Stimulated activated naive CD8-positive, alpha-beta T cell treated with anti-CD3 and anti-CD28 coated beads, Interleukin-15, amount 100 ng/mL, for 72 hours (primary cell): Measurements from ENCODE around the gene ZNF264.
"Not testable (repeated sequence)": the region's sequence is repeated elsewhere in the genome, so short reads cannot be mapped to it uniquely, and the experiment has no call there.

Experiments
- ATAC-seq: fragments of 150-1000 bp; cut with Tn5 transposase; 2 replicates; pipeline ENCODE4 v1.10.0; 2021; ENCODE audit warnings: mild to moderate bottlenecking, moderate library complexity
- DNase-seq, 2 donors: peaks; one replicate each; pipeline ENCODE4 v3.0.0; 2021 to 2022
- H3K27ac Mint-ChIP-seq, 2 donors: one replicate each; pipeline ENCODE4 v1.8.0; 2022; ENCODE audit warnings: mild to moderate bottlenecking in 2 of 2, mixed read lengths in 2 of 2, moderate library complexity in 2 of 2
- H3K27me3 Mint-ChIP-seq: one replicate; pipeline ENCODE4 v1.8.0; 2022; ENCODE audit warnings: mixed read lengths
- H3K4me1 Mint-ChIP-seq: one replicate; pipeline ENCODE4 v1.8.0; 2022; ENCODE audit warnings: mild to moderate bottlenecking, mixed read lengths
- H3K4me3 Mint-ChIP-seq, 2 donors: one replicate each; pipeline ENCODE4 v1.8.0; 2022; ENCODE audit warnings: mild to moderate bottlenecking in 2 of 2, mixed read lengths in 2 of 2, moderate library complexity in 1 of 2
- H3K9me3 Mint-ChIP-seq, 2 donors: one replicate each; pipeline ENCODE4 v1.8.0; 2022; ENCODE audit warnings: mixed read lengths in 2 of 2

ZNF264 gene

DNA sequence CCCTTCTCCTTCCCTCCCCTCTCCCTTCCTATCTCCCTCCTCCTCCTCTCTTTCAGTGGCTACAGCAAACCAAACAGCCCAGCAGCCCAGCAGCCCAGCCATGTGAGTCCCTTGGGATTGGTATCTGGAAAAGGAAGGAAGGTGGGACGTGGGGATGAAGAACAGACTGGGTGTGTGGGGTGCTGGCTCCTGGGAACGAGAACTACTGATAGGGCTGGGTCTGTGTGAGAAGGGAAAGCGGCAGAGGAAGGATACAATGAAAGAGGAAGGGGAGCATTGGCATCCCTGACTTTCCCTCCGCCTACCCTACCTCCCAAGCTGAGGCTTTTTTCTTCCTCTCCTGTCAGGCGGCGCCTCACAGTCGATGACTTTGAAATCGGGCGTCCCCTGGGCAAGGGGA lies 40.4 kb downstream of the ZNF264 start:
- Mint-ChIP-seq H3K27me3 (no peaks in the 10 kb centered on the region), H3K27ac (no peak overlapping the region), H3K9me3 (peaks cover 3% of the 10 kb centered on the region in 2 donors), H3K4me1 (no peaks in the 10 kb centered on the region), H3K4me3 (no peak overlapping the region)
- DNase-seq: no peak
- no peak for ATAC-seq

DNA sequence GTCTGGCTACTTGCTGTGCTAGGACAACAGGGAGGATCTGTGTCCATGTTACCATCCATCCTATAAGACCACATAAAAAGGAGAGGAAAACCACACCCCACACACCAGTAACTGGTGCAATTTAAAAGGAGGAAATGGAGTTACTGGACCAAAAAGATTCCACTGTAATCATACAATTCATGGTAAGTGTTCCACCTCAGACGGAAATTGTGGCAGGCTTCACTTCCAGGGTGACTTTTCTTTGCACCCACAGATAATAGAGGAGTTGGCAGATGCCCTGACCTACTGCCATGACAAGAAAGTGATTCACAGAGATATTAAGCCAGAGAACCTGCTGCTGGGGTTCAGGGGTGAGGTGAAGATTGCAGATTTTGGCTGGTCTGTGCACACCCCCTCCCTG lies 41.9 kb downstream of the ZNF264 start:
- H3K4me3 Mint-ChIP-seq: no peak overlapping the region
- H3K27me3 Mint-ChIP-seq: no peaks in the 10 kb centered on the region
- H3K27ac Mint-ChIP-seq: no peak overlapping the region
- ATAC-seq (no peak), DNase-seq (no peak)
- H3K4me1 Mint-ChIP-seq: no peaks in the 10 kb centered on the region
- no peaks in the 10 kb centered on the region for H3K9me3 Mint-ChIP-seq

DNA sequence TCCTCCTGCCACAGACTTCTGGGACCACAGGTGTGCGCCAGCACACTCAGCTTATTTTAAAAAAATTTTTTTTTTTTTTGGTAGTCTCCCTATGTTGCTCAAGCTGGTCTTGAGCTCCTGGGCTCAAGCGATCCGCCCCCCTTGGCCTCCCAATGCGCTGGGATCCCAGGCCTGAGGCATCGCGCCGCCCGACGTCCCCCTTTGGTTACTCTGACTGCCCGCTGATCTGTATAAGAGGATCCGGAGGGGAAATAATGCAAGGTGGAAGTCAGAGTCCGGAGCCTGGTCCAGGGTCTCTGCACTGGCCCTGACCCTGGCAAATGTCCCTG lies 48.6 kb downstream of the ZNF264 start:
- peaks cover 0 to 4% of the 10 kb centered on the region in 2 donors for H3K9me3 Mint-ChIP-seq
- H3K4me3 Mint-ChIP-seq: peak overlapping the region; percentile 80 to 88
- peaks cover 40% of the 10 kb centered on the region for H3K4me1 Mint-ChIP-seq
- no peak for ATAC-seq
- peak overlapping the region; percentile 94 to 97 for H3K27ac Mint-ChIP-seq
- no peak for DNase-seq
- H3K27me3 Mint-ChIP-seq: no peaks in the 10 kb centered on the region

DNA sequence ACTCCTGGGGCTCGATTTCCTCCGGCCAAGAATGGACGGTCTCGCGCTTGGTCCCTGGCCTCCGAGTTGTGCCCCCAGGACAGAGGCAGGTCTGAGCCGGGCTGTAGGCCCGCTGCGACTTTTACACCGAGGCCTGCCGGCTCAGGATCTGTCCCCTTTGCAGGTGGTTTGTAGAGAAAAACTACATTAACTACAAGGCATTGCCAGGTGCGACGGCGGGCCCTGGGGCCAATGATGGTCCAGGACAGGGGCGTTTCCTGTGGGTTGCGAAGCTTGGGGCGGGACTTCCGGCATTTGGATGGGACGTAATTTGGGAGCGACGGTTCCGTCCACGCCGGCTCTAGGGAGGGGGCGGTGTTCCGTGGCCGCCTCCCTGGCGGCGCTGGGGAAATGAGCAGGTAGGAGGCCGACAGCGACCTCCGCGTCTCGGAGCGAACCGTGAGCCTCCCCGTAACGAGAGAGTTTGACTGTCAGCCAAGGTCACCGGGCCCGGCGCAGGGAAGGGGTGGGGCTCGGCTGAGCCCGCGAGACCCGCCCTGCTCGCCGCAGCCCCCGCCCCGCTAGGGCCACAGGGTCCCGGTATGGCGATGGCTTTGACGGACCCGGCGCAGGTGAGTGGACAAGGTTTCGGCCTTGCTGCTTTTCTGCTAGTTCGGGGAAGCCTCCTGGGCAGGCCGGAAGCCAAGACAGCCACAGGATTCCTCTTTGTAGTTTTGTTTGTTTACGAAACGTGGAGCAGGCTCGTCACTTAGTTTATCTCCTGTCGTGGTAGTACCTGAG lies 49.2 kb downstream of the ZNF264 start, which contains the start of gene ZNF805:
Gene ZNF805 (plus strand): TSS at position 322 of the 780 bp plus-strand sequence. CDS start 260 bp downstream, at position 582.
- peaks cover 42% of the 10 kb centered on the region for H3K4me1 Mint-ChIP-seq
- ATAC-seq (peak; percentile 99), DNase-seq (peak; percentile 92 to 95)
- peak within 1 kb of the TSS; percentile 94 to 97 for H3K27ac Mint-ChIP-seq
- H3K4me3 Mint-ChIP-seq: peak within 1 kb of the TSS; percentile 80 to 88
- peaks cover 0 to 4% of the 10 kb centered on the region in 2 donors for H3K9me3 Mint-ChIP-seq
- no peaks in the 10 kb centered on the region for H3K27me3 Mint-ChIP-seq

DNA sequence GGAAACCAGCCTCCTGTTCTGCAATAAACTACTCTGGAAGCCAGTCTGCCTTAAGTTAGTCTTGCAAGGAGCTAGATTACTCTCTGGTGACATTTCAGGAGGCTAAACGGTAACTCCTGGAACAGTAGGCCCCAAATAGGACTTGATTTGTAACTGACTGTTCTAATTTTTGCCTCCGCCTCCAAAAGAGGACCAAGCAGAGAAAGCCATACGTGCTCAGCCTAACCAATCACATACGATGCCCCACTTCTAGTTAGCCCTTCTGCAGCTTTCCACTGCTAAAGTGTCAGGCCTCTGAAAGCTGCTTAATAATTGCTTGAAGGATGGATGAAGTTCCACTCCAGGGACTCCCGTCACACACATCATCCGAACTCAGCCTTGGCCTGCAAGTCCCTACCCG lies 49.9 kb downstream of the ZNF264 start:
- Mint-ChIP-seq H3K4me3 (peak overlapping the region; percentile 80 to 88), H3K4me1 (peaks cover 42% of the 10 kb centered on the region), H3K27ac (peak overlapping the region; percentile 94 to 97), H3K9me3 (peaks cover 0 to 4% of the 10 kb centered on the region in 2 donors), H3K27me3 (no peaks in the 10 kb centered on the region)
- DNase-seq: no peak
- no peak for ATAC-seq

DNA sequence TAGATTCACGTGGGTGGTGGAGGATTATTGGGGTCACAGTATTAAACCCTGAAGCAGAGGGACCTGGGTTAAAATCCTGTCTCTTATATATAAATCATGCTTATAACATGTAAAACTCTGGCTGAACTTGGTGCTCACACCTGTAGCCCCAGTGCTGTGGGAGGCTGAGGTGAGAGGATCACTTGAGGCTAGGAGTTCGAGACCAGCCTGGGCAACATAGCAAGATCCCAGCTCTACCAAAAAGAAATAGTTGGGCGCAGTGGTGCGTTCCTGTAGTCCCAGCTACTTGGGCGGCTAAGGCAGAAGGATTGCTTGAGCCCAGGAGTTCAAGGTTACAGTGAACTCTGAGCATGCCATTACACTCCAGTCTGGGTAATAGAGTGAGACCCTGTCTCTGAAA lies 51.5 kb downstream of the ZNF264 start:
- H3K4me3 Mint-ChIP-seq: peak overlapping the region in 1 of 2 donors; percentile 22
- ATAC-seq (no peak), DNase-seq (no peak)
- peaks cover 0 to 4% of the 10 kb centered on the region in 2 donors for H3K9me3 Mint-ChIP-seq
- no peaks in the 10 kb centered on the region for H3K27me3 Mint-ChIP-seq
- H3K4me1 Mint-ChIP-seq: peaks cover 42% of the 10 kb centered on the region
- no peak overlapping the region for H3K27ac Mint-ChIP-seq

DNA sequence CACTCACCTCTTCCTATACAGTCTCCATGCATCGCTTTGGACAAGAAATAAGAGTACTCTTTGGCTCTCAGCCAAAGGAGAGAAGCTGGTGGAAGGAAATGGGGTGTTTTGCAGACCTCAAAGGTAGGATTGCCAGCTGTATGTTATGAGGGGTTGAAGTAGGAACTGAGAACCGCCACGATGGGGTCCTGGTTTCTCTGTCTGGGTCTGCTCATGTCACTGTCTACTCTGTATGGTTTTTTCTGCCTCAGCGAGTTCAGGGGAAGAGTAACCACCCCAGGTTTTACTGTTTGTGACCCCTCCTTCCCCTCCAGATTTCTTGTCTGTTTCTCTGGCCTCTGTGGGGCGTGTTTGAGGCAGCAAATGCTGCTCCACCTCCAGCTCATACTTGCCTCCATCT lies 53.2 kb downstream of the ZNF264 start:
- DNase-seq (no peak), ATAC-seq (no peak)
- Mint-ChIP-seq H3K4me3 (peak overlapping the region in 1 of 2 donors; percentile 24), H3K27ac (no peak overlapping the region), H3K27me3 (no peaks in the 10 kb centered on the region), H3K4me1 (peaks cover 42% of the 10 kb centered on the region), H3K9me3 (no peaks in the 10 kb centered on the region)

DNA sequence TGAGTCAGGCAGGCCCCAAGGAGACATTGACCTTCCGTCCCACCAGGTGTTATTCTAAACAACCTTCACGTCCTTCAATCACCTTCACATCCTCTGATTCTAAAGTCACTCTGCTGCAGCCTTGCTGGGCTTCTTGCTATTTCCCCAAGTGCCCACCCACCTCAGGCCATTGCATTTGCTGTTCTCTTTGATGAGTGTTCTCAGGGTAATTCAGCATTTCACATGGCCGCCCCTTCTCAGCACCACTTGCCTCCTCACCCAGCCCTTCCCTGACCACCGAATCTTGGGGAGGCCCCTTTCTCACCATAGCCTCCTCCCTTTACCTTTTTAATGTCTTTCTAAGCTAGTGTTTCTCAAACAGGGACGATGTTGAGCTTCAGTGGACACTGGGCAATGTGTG lies 53.8 kb downstream of the ZNF264 start:
- no peaks in the 10 kb centered on the region for H3K27me3 Mint-ChIP-seq
- no peak overlapping the region for H3K4me3 Mint-ChIP-seq

DNA sequence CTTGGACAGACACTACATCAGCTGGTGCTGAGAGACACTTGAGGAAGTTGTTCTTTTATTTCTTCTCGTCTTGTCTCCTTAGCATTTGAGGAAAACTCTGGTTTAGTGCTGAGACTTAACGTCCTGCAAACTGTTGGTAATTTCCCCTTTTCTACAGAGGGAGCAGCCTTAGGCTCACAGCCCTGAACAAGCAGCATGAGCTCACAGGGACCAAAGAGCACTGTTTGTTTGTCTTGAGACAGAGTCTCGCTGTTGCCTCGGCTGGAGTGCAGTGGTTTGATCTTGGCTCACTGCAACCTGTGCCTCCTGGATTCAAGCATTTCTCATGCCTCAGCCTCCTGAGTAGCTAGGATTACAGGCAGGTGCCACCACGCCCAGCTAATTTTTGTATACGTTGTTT lies 54.7 kb downstream of the ZNF264 start:
- Mint-ChIP-seq H3K27me3 (no peaks in the 10 kb centered on the region), H3K4me1 (peaks cover 35% of the 10 kb centered on the region), H3K4me3 (no peak overlapping the region), H3K27ac (no peak overlapping the region), H3K9me3 (peaks cover 0 to 14% of the 10 kb centered on the region in 2 donors)
- ATAC-seq (no peak), DNase-seq (no peak)

More for the DNA sequence above, 53.8 kb downstream of the ZNF264 start:
- Mint-ChIP-seq H3K9me3 (peaks cover 0 to 5% of the 10 kb centered on the region in 2 donors), H3K27ac (peak overlapping the region in 1 of 2 donors; percentile 48), H3K4me1 (peaks cover 38% of the 10 kb centered on the region)
- ATAC-seq (no peak), DNase-seq (no peak)

DNA sequence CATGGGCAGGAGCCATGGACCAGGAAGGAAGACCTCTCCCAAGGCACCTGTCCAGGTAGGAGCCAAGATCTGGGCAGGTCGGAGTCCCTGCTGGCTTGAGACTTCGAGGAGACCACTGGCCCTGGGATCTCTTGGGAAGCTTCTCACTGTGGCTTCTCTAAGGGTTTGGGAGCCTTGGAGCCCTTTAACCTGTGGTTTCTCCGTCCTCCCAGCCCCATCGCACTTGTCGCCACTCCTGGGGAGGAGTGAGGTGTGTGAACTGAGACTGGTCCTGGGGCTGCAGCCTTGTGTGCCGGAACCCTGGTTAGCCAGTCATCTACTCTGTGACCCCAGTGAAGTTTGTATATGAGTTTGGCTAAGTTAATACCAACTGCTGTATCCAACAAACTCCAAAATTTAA lies 57.3 kb downstream of the ZNF264 start:
- Mint-ChIP-seq H3K9me3 (peaks cover 10 to 35% of the 10 kb centered on the region in 2 donors), H3K27ac (no peak overlapping the region), H3K4me1 (peaks cover 11% of the 10 kb centered on the region), H3K27me3 (no peaks in the 10 kb centered on the region), H3K4me3 (no peak overlapping the region)
- ATAC-seq (no peak), DNase-seq (no peak)

DNA sequence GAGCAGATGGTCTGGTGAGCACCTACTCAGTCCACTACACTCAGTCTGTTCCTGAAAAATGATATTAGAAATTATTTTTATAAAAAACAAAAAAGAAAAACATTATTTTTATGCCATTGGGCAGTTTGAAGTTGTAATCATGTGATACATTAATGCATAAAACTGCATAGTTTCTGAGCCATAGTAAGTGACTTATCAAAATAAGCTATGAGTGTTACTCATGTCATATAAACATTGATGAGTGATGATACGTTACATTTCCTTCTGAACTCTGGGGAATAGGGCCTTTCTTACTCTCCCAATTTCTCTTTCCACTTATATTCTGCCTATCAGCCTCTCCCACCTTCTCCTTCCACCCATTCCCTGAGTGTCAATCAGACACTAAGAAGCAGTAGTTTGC lies 58.0 kb downstream of the ZNF264 start:
- Mint-ChIP-seq H3K27me3 (no peaks in the 10 kb centered on the region), H3K9me3 (peaks cover 10 to 42% of the 10 kb centered on the region in 2 donors), H3K27ac (no peak overlapping the region), H3K4me1 (peaks cover 6% of the 10 kb centered on the region), H3K4me3 (no peak overlapping the region)
- ATAC-seq (no peak), DNase-seq (no peak)

DNA sequence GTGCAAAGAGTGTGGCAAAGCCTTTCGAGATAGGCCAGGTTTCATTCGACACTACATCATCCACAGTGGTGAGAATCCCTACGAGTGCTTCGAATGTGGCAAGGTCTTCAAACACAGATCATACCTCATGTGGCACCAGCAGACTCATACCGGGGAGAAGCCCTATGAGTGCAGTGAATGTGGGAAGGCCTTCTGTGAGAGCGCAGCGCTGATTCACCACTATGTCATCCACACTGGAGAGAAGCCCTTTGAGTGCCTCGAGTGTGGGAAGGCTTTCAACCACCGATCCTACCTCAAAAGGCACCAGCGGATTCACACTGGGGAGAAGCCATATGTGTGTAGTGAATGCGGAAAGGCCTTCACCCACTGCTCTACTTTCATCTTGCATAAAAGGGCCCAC lies 62.5 kb downstream of the ZNF264 start:
- H3K27me3 Mint-ChIP-seq, H3K4me1 Mint-ChIP-seq, DNase-seq, H3K27ac Mint-ChIP-seq, H3K4me3 Mint-ChIP-seq: not testable (repeated sequence)
- ATAC-seq: peak; percentile 35
- peaks cover 32 to 70% of the 10 kb centered on the region in 2 donors for H3K9me3 Mint-ChIP-seq

DNA sequence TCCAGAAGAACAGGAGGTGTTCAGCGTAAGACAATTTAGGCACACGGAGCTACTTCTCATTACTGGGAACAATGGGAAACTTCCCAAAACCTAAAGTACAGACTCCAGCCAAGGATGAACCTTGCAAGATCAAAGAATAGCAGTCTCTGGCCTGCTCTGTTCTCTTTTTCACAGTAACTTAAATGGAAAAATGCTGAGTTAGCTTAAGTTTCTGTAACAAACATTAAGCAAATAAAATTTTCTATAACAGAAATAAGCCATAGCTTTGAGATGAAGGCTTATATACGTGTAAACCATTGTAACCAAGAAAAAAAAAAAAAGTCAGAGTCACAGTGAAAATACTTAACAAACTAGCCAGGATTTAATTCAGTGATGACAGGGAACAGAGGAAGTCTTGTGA lies 70.7 kb downstream of the ZNF264 start:
- H3K4me3 Mint-ChIP-seq: no peak overlapping the region
- ATAC-seq (no peak), DNase-seq (no peak)
- no peaks in the 10 kb centered on the region for H3K27me3 Mint-ChIP-seq
- peaks cover 49 to 61% of the 10 kb centered on the region in 2 donors for H3K9me3 Mint-ChIP-seq
- H3K27ac Mint-ChIP-seq: no peak overlapping the region
- no peaks in the 10 kb centered on the region for H3K4me1 Mint-ChIP-seq

DNA sequence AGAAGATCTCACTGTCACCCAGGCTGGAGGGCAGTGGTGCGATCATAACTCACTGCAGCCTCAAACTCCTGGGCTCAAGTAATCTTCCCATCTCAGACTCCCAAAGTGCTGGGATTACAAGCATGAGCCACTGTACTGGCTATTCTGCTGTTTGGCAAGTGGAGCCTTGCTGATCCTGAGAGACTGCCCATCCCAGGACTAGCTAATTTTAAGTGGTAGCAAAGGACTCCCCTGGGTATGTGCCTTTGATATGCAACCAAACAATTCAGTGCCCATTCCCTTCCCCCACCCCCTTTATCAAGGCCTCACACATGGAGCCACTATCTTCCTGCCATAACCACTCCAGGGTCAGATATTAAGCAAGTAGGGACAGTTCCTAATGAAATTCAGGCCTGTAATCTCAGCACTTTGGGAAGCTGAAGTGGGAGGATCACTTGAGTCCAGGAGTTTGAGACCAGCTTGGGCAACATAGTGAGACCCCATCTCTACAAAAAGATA lies 72.0 kb downstream of the ZNF264 start:
- ATAC-seq (no peak), DNase-seq (no peak)
- Mint-ChIP-seq H3K4me1 (no peaks in the 10 kb centered on the region), H3K9me3 (peaks cover 46 to 57% of the 10 kb centered on the region in 2 donors), H3K27ac (peak overlapping the region in 1 of 2 donors; percentile 11), H3K4me3 (no peak overlapping the region), H3K27me3 (no peaks in the 10 kb centered on the region)

DNA sequence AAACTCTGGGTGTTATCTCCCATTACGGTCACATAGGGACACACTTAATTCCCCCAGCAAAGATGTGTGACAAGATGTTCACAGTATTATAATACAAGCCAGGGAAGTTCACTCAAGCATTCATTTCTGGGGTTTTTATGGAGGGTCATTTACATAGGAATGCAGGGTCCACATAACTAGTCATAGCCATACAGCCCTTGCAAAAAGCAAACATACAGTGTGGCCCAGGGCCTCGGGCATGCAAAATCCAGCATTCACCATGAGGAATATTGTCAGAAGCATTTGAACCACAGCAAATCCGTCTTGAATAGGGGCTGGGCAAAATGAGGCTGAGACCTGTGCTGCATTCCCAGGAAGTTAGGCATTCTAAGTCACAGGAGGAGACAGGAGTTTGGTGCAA lies 76.0 kb downstream of the ZNF264 start:
- Mint-ChIP-seq H3K9me3 (peaks cover 31 to 36% of the 10 kb centered on the region in 2 donors), H3K27me3 (no peaks in the 10 kb centered on the region), H3K4me1 (no peaks in the 10 kb centered on the region), H3K4me3 (no peak overlapping the region), H3K27ac (no peak overlapping the region)
- DNase-seq (no peak), ATAC-seq (no peak)

DNA sequence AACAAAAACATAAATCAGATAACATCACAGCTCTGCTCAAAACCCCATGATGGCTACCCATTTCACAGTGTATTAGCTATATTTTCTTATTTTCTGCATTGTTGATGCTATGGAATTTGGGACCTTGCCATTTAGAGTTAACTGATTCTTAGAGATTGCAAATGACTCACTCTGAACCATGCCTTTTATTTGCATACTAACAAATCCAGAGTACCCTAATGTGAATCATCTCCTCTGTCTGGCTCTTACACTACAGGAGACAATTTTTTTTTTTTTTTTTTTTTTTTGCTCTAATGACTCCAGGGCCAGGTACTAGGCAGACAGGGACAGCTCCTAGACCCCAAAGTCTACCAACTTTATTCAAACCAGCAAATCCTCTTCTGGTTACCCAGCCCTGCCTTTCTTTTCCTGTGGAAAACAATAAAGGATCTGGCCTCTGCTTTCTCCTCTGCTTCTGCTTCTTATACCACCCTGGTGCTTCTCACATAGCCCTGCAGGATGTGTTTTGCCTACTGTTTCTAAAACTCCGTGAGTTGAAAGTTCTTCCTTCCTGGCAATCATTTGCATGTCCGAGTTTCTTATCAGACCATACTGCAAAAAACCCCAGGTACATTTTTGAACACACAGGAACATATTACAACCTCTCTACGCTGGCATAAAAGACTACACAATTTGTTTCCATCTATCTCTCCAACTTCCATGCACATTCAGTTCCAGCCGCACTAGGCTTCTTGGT lies 78.4 kb downstream of the ZNF264 start:
- peak; percentile 84 for ATAC-seq
- Mint-ChIP-seq H3K4me3 (peak overlapping the region in 1 of 2 donors; percentile 67), H3K27ac (peak overlapping the region in 1 of 2 donors; percentile 69)

More for the DNA sequence above, 78.4 kb downstream of the ZNF264 start:
- no peaks in the 10 kb centered on the region for H3K27me3 Mint-ChIP-seq
- H3K4me1 Mint-ChIP-seq: no peaks in the 10 kb centered on the region
- H3K9me3 Mint-ChIP-seq: peaks cover 32 to 43% of the 10 kb centered on the region in 2 donors
- DNase-seq: no peak
